PC-9 (cell line): ENCODE results near the gene FOXO3.

ENCODE experiments used
- CTCF ChIP-seq: fragments of 200-600 bp; sonication (generic); conservative IDR thresholded peaks from 2 replicates; pipeline ENCODE4 v1.6.1; 2017; ENCODE audit warnings: mixed run types, antibody characterized with exemption, mild to moderate bottlenecking, moderate library complexity
- EZH2 ChIP-seq: fragments of 200-600 bp; sonication (generic); IDR thresholded peaks from 2 replicates; pipeline ENCODE4 v1.8.0; 2017; ENCODE audit warnings: antibody characterized with exemption, low read depth

DNA sequence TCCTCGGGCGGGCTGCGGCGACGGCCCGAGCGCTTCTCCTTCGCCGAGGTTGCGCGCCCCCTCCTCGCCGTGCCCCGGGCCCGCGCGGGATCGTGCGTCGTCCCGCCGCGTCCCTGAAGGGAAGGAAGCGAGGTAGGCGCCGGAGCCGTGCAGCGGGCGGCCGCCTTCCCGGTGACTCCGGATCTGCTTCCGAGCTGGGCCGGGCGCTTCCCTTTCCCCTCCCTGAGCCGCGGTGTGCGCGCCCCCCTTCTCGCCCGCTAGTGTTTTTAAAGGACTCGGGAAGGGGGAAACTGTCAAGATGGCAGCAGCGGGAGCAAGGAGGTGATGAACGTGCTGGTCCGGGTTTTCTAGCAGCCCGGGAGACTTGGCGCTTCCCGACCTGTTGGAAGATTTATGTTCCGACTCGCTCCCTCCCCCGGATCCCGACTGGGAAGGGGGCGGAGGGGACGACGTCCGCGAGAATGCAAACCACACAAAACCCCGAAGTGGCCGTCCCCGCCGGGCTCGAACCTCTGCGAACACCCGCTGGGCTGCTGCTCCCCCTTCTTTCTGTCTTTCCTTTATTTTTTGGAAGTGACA is 744 bp upstream of the FOXO3 start:
- no peak for TF ChIP-seq CTCF
- TF ChIP-seq EZH2 = no peak
